Left lung (tissue), 10 donors: ENCODE measurements around the gene AKT1. TPM values are rescaled to one million over a fixed set of nuclear protein-coding genes. Genes with fewer than 3 reads are reported as not detected.

ENCODE experiments used
- ATAC-seq: fragments of 200-7000 bp; cut with Tn5 transposase; one replicate; pipeline ENCODE4 v1.9.1; 2020; ENCODE audit warnings: moderate library complexity
- DNase-seq, 4 donors: peaks; one replicate each; pipeline ENCODE4 v3.0.0-alpha.2; 2013 to 2020
- H3K27ac ChIP-seq, 2 donors: fragments of 200-600 bp; sonication (generic) in 1 of 2; one replicate each; pipeline versions ENCODE4 v1.5.0 to v1.8.0; 2020 to 2021
- H3K27me3 ChIP-seq, 2 donors: fragments of 200-600 bp; sonication (generic) in 1 of 2; one replicate each; pipeline versions ENCODE4 v1.5.0 to v1.8.0; 2020 to 2021
- H3K36me3 ChIP-seq, 2 donors: fragments of 200-600 bp; sonication (generic) in 1 of 2; one replicate each; pipeline versions ENCODE4 v1.5.0 to v1.8.0; 2020 to 2021
- H3K4me1 ChIP-seq, 2 donors: fragments of 200-600 bp; one replicate each; pipeline ENCODE4 v1.8.0; 2021
- H3K4me3 ChIP-seq, 2 donors: fragments of 200-600 bp; sonication (generic) in 1 of 2; one replicate each; pipeline versions ENCODE4 v1.5.0 to v1.8.0; 2020 to 2021; ENCODE audit warnings: mild to moderate bottlenecking in 1 of 2
- H3K9me3 ChIP-seq, 2 donors: fragments of 200-600 bp; sonication (generic) in 1 of 2; one replicate each; pipeline versions ENCODE4 v1.5.0 to v1.8.0; 2020 to 2021
- intact Hi-C, 2 donors: fragments of 100-400 bp; cut with DNase I; formaldehyde crosslinking; loops; one replicate each; pipeline versions ENCODE4 v1.11.2 to v1.14.2; 2022
- polyA plus RNA-seq, 6 donors: library from polyadenylated mRNA; unstranded; fragments of 120-200 nt; gene quantifications; one replicate each; pipeline ENCODE4 v1.2.1, GENCODE V29; 2013; ENCODE audit not compliant: insufficient read length in 6 of 6
- total RNA-seq, 2 donors: library from RNA; stranded (reverse); fragmentation: NEBNext Ultra II Directional; extraction: Animal tissue kit (Norgen Biotek cat#: 25700); gene quantifications; one replicate each; pipeline ENCODE4 v1.2.1, GENCODE V29; 2021
- TF ChIP-seq, protein P1 (sequence below), 2 donors: fragments of 200-600 bp; sonication (generic) in 1 of 2; IDR thresholded peaks; one replicate each; pipeline versions ENCODE4 v1.5.0 to v1.8.0; 2021; ENCODE audit warnings: antibody characterized with exemption in 2 of 2
- donor health status: DM: no; HTN: yes; CAD: no.
- donor health status: DM: no; HTN: no; CAD: no.

The AKT1 gene
- total and polyA plus RNA-seq, 8 donors = 144 to 214 (median 173) TPM

- Histone ChIP-seq H3K4me3 (peak overlapping the region; percentile 53 to 81), H3K36me3 (peaks cover 0 to 7% of the 10 kb centered on the region in 2 donors), H3K27ac (no peak overlapping the region), H3K27me3 (peaks cover 0 to 8% of the 10 kb centered on the region in 2 donors), H3K4me1 (peaks cover 9 to 28% of the 10 kb centered on the region in 2 donors), H3K9me3 (no peaks in the 10 kb centered on the region)
- intact Hi-C loops = no loop called here
- TF ChIP-seq, protein P1, sequence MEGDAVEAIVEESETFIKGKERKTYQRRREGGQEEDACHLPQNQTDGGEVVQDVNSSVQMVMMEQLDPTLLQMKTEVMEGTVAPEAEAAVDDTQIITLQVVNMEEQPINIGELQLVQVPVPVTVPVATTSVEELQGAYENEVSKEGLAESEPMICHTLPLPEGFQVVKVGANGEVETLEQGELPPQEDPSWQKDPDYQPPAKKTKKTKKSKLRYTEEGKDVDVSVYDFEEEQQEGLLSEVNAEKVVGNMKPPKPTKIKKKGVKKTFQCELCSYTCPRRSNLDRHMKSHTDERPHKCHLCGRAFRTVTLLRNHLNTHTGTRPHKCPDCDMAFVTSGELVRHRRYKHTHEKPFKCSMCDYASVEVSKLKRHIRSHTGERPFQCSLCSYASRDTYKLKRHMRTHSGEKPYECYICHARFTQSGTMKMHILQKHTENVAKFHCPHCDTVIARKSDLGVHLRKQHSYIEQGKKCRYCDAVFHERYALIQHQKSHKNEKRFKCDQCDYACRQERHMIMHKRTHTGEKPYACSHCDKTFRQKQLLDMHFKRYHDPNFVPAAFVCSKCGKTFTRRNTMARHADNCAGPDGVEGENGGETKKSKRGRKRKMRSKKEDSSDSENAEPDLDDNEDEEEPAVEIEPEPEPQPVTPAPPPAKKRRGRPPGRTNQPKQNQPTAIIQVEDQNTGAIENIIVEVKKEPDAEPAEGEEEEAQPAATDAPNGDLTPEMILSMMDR (IDR thresholded peaks at IDR 0.05) = no peak
- ATAC-seq (peak; percentile 17), DNase-seq (no peak)
Observed at GRCh38 chr14:104724407-104724980, 71.1 kb downstream of the AKT1 start.

GRCh38 chr14:104723651-104724406 is 71.7 kb downstream of the AKT1 start, which contains the start of gene ADSS1:
ADSS1 (plus strand) TSS chr14:104724229; CDS start chr14:104724271, 42 bp downstream.
- Histone ChIP-seq H3K27ac (peak within 1 kb of the TSS in 1 of 2 donors; percentile 13), H3K27me3 (peaks cover 0 to 8% of the 10 kb centered on the region in 2 donors), H3K4me1 (peaks cover 9 to 28% of the 10 kb centered on the region in 2 donors), H3K36me3 (peaks cover 0 to 14% of the 10 kb centered on the region in 2 donors), H3K9me3 (no peaks in the 10 kb centered on the region), H3K4me3 (peak within 1 kb of the TSS; percentile 53 to 81)
- TF ChIP-seq, protein P1 (IDR thresholded peaks at IDR 0.05) = peak; percentile 91 to 96
- intact Hi-C loops = no loop called here
- ATAC-seq = peak; percentile 90
- peak; percentile 37 to 94 (median 70) for DNase-seq

DNA sequence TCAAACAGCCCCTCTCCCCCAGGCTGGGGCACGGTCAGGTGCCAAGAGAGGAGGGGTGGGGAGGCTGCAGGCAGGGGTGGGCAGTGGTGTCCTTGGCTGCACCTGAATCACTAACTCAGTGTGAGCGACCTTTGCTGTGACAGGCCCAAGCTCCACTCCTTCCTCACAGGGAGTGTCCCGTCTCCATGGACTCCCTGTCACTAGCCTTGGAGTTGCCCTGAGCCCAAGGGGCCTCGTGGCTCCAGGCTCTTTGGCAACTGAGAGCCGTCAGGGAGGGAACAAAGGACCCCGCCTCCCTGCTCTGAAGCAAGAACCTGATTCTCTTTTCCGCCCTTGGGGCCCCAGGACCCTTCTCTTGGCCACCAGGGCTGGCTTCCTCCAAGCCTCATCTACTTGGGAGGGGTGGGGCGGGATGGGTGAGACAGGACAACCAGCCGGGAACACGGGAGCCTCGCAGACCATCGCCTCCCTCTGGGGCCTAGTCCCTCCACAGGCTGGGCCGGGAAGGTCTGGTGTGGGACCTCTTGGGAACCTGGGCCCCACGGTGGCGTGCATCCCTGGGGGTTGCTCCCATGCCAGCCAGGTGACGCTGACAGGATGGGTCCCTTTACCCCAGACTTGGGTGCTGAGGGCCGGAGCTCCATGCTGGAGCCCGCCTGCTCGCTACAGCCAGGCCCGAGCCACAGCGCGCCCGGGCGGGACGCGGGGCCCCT is 72.5 kb downstream of the AKT1 start:
- Histone ChIP-seq H3K27ac (no peak overlapping the region), H3K4me3 (peak overlapping the region; percentile 53 to 81), H3K36me3 (peaks cover 0 to 19% of the 10 kb centered on the region in 2 donors), H3K27me3 (peaks cover 0 to 8% of the 10 kb centered on the region in 2 donors), H3K9me3 (no peaks in the 10 kb centered on the region), H3K4me1 (peaks cover 9 to 28% of the 10 kb centered on the region in 2 donors)
- intact Hi-C loops = no loop called here
- DNase-seq (no peak), ATAC-seq (no peak)
- TF ChIP-seq, protein P1 (IDR thresholded peaks at IDR 0.05) = no peak

DNA sequence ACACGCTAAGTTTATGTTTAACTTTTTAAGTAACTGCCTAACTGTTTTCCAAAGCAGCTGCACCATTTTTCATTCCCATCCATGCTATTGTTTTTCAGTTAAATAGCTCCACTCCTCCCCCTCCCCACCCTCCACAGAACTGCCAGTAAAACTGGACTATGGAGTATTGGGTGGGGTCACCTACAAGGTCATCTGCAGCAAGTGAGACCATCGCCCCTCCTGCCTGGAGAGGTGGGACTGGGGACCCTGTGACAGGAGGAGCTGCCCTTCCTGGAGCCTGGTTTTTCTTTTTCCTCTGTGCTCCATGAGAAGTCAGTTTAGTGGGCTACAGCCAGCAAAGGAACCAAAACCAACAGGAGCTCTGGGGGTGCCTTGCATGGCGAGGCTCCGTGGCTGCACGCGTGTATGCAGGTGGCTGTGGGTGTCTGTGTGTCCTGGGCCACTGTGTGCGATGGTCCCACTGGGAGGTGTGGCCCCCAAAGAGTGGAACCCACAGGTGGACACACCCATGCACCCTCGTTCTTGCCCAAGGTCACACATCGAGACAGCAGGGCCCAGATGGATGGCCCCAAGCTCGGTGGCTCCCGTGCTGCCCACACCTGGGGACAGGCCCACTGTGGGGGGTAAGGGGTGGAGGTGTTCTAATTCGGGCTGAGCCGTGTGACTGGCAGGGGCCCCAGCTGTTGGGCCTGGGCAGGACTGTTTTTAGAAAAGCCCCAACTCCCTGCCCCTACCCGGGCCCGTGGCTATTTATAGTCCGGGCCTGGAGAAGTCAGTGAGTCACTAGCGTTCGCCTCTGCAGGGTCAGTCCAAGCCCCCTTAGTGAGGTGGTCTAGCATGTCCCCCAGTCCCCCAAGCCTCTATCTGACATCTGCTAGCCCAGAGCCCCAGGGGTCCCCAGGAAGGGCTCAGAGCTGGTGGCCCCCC is 73.8 kb downstream of the AKT1 start:
- Histone ChIP-seq H3K4me3 (no peak overlapping the region), H3K27me3 (peaks cover 0 to 8% of the 10 kb centered on the region in 2 donors), H3K36me3 (peaks cover 0 to 28% of the 10 kb centered on the region in 2 donors), H3K9me3 (no peaks in the 10 kb centered on the region), H3K27ac (no peak overlapping the region), H3K4me1 (peaks cover 9 to 28% of the 10 kb centered on the region in 2 donors)
- no peak for ATAC-seq
- DNase-seq = no peak
- intact Hi-C loops = no loop called here
- TF ChIP-seq, protein P1 (IDR thresholded peaks at IDR 0.05) = no peak

Other genes starting within 250 kb of the AKT1 start
- gene C14orf180, start 216.0 kb downstream of the AKT1 start, total RNA-seq = not detected
- gene C14orf180, start 216.0 kb downstream of the AKT1 start, polyA plus RNA-seq = not detected
- under 1 TPM in 1 of 2 donors, not detected in 1; 0.73 TPM for gene TMEM179, start 191.0 kb downstream of the AKT1 start, total RNA-seq
- 1 to 10 TPM; 1.1 to 2.0 (median 1.8) TPM for gene TMEM179, start 191.0 kb downstream of the AKT1 start, polyA plus RNA-seq
- gene INF2, start 106.1 kb downstream of the AKT1 start, total RNA-seq = 100 to 1,000 TPM; 111 to 120 TPM
- 10 to 100 TPM; 43.5 to 69.1 (median 52.4) TPM for gene INF2, start 106.1 kb downstream of the AKT1 start, polyA plus RNA-seq
- 1 to 10 TPM; 5.2 to 5.3 TPM for gene ADSS1, start 71.5 kb downstream of the AKT1 start, total RNA-seq
- 10 to 100 TPM; 10.4 to 16.6 (median 11.5) TPM for gene ADSS1, start 71.5 kb downstream of the AKT1 start, polyA plus RNA-seq
- gene SIVA1, start 42.6 kb downstream of the AKT1 start, total RNA-seq = 10 to 100 TPM; 59.2 to 69.5 TPM
- gene SIVA1, start 42.6 kb downstream of the AKT1 start, polyA plus RNA-seq = 10 to 100 TPM; 54.4 to 88.4 (median 76.2) TPM
- gene ZBTB42, start 5.4 kb upstream of the AKT1 start, total RNA-seq = 10 to 100 TPM in 1 of 2 donors, 1 to 10 TPM in 1; 9.9 to 12.1 TPM
- gene ZBTB42, start 5.4 kb upstream of the AKT1 start, polyA plus RNA-seq = 1 to 10 TPM; 5.8 to 9.7 (median 8.7) TPM
- gene CEP170B, start 69.5 kb upstream of the AKT1 start, total RNA-seq = 10 to 100 TPM; 35.1 to 42.3 TPM
- gene CEP170B, start 69.5 kb upstream of the AKT1 start, polyA plus RNA-seq = 10 to 100 TPM; 10.0 to 20.6 (median 13.0) TPM
- gene PLD4, start 129.1 kb upstream of the AKT1 start, total RNA-seq = under 1 TPM; 0.76 to 0.93 TPM
- gene PLD4, start 129.1 kb upstream of the AKT1 start, polyA plus RNA-seq = 1 to 10 TPM; 4.6 to 8.0 (median 4.9) TPM
- gene AHNAK2, start 182.6 kb upstream of the AKT1 start, total RNA-seq = 10 to 100 TPM; 22.1 to 22.3 TPM
- gene AHNAK2, start 182.6 kb upstream of the AKT1 start, polyA plus RNA-seq = 1 to 10 TPM; 1.4 to 2.9 (median 1.9) TPM
- 1 to 10 TPM; 7.1 to 8.5 TPM for gene CLBA1, start 190.0 kb upstream of the AKT1 start, total RNA-seq
- 10 to 100 TPM; 11.5 to 17.2 (median 14.4) TPM for gene CLBA1, start 190.0 kb upstream of the AKT1 start, polyA plus RNA-seq
- 1 to 10 TPM; 9.4 to 9.6 TPM for gene CDCA4, start 225.3 kb upstream of the AKT1 start, total RNA-seq
- 10 to 100 TPM; 18.8 to 30.6 (median 21.6) TPM for gene CDCA4, start 225.3 kb upstream of the AKT1 start, polyA plus RNA-seq